Astrocyte (in vitro differentiated cells and primary cell): ENCODE results near the gene CRLF3.
"Not testable (repeated sequence)": the region's sequence is repeated elsewhere in the genome, so short reads cannot be mapped to it uniquely, and the experiment has no call there.

Experiments used
- CTCF ChIP-seq: IDR thresholded peaks from 2 replicates; pipeline ENCODE4 v1.5.1; 2011; ENCODE audit warnings: low read depth, mild to moderate bottlenecking, inconsistent platforms, low read length, moderate library complexity; ENCODE audit not compliant: insufficient read depth
- EZH2 ChIP-seq: IDR thresholded peaks from 2 replicates; pipeline ENCODE4 v1.6.1; 2012; ENCODE audit warnings: mild to moderate bottlenecking, low read length, inconsistent platforms; ENCODE audit not compliant: insufficient read depth

DNA sequence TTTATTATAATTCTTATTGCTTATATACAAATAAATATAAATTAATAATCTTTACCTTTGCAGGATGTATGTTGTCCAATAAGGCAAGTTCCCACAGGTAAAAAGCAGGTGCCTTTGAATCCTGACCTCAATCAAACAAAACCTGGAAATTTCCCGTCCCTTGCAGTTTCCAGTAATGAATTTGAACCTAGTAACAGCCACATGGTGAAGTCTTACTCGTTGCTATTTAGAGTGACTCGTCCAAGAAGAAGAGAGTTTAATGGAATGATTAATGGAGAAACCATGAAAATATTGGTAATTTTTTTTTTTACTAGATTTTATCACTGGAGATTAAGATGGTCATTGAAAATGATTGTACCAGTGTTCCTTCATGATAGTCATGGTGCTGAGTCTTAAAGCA, 55.7 kb downstream of the CRLF3 start:
- TF ChIP-seq CTCF, EZH2: not testable (repeated sequence)
